Measurements from ENCODE around the gene JADE1.

Gene JADE1

GRCh38 chr4:128809477-128810330, at the start of gene JADE1:
Gene JADE1, plus strand, starts transcription at chr4:128809700. Its CDS starts 22,059 bp downstream, at chr4:128831759.
- peak; percentile 64 for TF ChIP-seq CTCF (conservative IDR thresholded peaks at IDR 0.05; ENCODE audit: low read length)
- peak; percentile 95 for DNase-seq (ENCODE audit: low read depth)
- H3K4me3 ChIP-seq (ENCODE audit: low read length) = peak within 1 kb of the TSS; percentile 69

GRCh38 chr4:128766781-128767180, 42.7 kb upstream of the JADE1 start:
- no peak for TF ChIP-seq CTCF (conservative IDR thresholded peaks at IDR 0.05; ENCODE audit: low read length)
- H3K4me3 ChIP-seq (ENCODE audit: low read length) = no peak overlapping the region
- DNase-seq (ENCODE audit: low read depth) = no peak

GRCh38 chr4:128768373-128768996, 41.0 kb upstream of the JADE1 start:
- TF ChIP-seq CTCF (conservative IDR thresholded peaks at IDR 0.05; ENCODE audit: low read length) = no peak
- no peak for DNase-seq (ENCODE audit: low read depth)

GRCh38 chr4:128769011-128769410, 40.5 kb upstream of the JADE1 start:
- no peak overlapping the region for H3K4me3 ChIP-seq (ENCODE audit: low read length)
- DNase-seq (ENCODE audit: low read depth) = no peak
- no peak for TF ChIP-seq CTCF (conservative IDR thresholded peaks at IDR 0.05; ENCODE audit: low read length)

More at GRCh38 chr4:128768373-128768996, 41.0 kb upstream of the JADE1 start:
- no peak overlapping the region for H3K4me3 ChIP-seq (ENCODE audit: low read length)

GRCh38 chr4:128770807-128771206, 38.7 kb upstream of the JADE1 start:
- DNase-seq (ENCODE audit: low read depth) = peak; percentile 14
- no peak for TF ChIP-seq CTCF (conservative IDR thresholded peaks at IDR 0.05; ENCODE audit: low read length)
- no peak overlapping the region for H3K4me3 ChIP-seq (ENCODE audit: low read length)

GRCh38 chr4:128775477-128775876, 34.0 kb upstream of the JADE1 start:
- H3K4me3 ChIP-seq (ENCODE audit: low read length) = no peak overlapping the region
- no peak for DNase-seq (ENCODE audit: low read depth)
- no peak for TF ChIP-seq CTCF (conservative IDR thresholded peaks at IDR 0.05; ENCODE audit: low read length)

- no peak for DNase-seq (ENCODE audit: low read depth)
- no peak overlapping the region for H3K4me3 ChIP-seq (ENCODE audit: low read length)
- no peak for TF ChIP-seq CTCF (conservative IDR thresholded peaks at IDR 0.05; ENCODE audit: low read length)
Measured at GRCh38 chr4:128775916-128776315, 33.6 kb upstream of the JADE1 start.

Measured in AG10803 (cell line).